Measurements from ENCODE around the gene STIMATE. TPM values are rescaled to one million over a fixed set of nuclear protein-coding genes. Genes with fewer than 3 reads are reported as not detected.
A peak's percentile ranks its signal among the peaks of the same experiment; 100 is the strongest.

Gene STIMATE
- polyA plus RNA-seq, 1 donor from 2014 or later = 14.6 TPM

GRCh38 chr3:52934630-52935530, 37.5 kb upstream of the STIMATE start:
- Histone ChIP-seq H3K4me3 (ENCODE audit: low read length) (no peak overlapping the region), H3K36me3 (ENCODE audit: insufficient read depth, low read length) (no peaks in the 10 kb centered on the region), H3K27ac (ENCODE audit: low read length) (no peak overlapping the region), H2AFZ (ENCODE audit: low read depth, low read length) (no peak overlapping the region), H3K9me2 (ENCODE audit: insufficient read depth, low read length) (no peaks in the 10 kb centered on the region), H4K20me1 (ENCODE audit: insufficient read depth) (no peaks in the 10 kb centered on the region), H3K9me3 (ENCODE audit: low read length) (no peaks in the 10 kb centered on the region), H3K9ac (ENCODE audit: low read length) (no peak overlapping the region), H3K79me2 (replicated peaks; ENCODE audit: insufficient read depth, low read length) (no peaks in the 10 kb centered on the region), H3K27me3 (ENCODE audit: insufficient read depth, low read depth, low read length) (no peaks in the 10 kb centered on the region), H3F3A (ENCODE audit: insufficient read depth, low read length, poor library complexity, severe bottlenecking) (no peaks in the 10 kb centered on the region), H3K4me2 (ENCODE audit: low read length) (no peak overlapping the region)
- TF ChIP-seq REST (IDR thresholded peaks at IDR 0.05; ENCODE audit: borderline replicate concordance) = no peak
- TF ChIP-seq MXI1 (conservative IDR thresholded peaks at IDR 0.05; ENCODE audit: poor library complexity, severe bottlenecking) = no peak
- peak; percentile 73 for TF ChIP-seq SMC3 (conservative IDR thresholded peaks at IDR 0.05; ENCODE audit: poor library complexity)
- TF ChIP-seq, protein P1, sequence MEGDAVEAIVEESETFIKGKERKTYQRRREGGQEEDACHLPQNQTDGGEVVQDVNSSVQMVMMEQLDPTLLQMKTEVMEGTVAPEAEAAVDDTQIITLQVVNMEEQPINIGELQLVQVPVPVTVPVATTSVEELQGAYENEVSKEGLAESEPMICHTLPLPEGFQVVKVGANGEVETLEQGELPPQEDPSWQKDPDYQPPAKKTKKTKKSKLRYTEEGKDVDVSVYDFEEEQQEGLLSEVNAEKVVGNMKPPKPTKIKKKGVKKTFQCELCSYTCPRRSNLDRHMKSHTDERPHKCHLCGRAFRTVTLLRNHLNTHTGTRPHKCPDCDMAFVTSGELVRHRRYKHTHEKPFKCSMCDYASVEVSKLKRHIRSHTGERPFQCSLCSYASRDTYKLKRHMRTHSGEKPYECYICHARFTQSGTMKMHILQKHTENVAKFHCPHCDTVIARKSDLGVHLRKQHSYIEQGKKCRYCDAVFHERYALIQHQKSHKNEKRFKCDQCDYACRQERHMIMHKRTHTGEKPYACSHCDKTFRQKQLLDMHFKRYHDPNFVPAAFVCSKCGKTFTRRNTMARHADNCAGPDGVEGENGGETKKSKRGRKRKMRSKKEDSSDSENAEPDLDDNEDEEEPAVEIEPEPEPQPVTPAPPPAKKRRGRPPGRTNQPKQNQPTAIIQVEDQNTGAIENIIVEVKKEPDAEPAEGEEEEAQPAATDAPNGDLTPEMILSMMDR (IDR thresholded peaks at IDR 0.05; ENCODE audit: poor library complexity, severe bottlenecking) = peak; percentile 79
- no peak for TF ChIP-seq EZH2 (IDR thresholded peaks at IDR 0.05; ENCODE audit: borderline replicate concordance, insufficient read depth, low read length, poor library complexity, severe bottlenecking)
- TF ChIP-seq POLR2AphosphoS5 (IDR thresholded peaks at IDR 0.05) = no peak
- peak; percentile 63 for TF ChIP-seq RAD21 (conservative IDR thresholded peaks at IDR 0.05)
- no peak for TF ChIP-seq TAF1 (IDR thresholded peaks at IDR 0.05; ENCODE audit: low read depth)
- TF ChIP-seq EP300 (conservative IDR thresholded peaks at IDR 0.05; ENCODE audit: poor library complexity, severe bottlenecking) = no peak

DNA sequence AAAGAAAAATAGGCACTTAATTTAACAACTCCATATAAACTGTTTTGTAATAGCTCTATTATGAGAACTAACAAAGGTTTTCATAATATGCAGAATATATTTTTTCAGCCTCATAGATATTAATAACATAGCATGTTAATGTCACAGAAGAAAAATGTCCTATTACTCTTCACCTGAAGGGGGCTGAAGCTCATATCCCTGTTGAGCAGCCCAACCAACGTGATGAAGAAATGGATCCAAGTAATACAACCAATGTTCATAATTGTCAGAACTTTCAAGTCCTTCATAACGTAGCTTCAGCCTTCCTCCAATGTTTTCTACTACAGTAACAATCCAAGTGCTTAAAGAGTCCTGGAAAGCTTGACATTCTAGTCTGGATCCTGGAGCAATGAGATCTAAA, 34.5 kb upstream of the STIMATE start:
- no peaks in the 10 kb centered on the region for H3K9me3 ChIP-seq (ENCODE audit: low read length)
- H3K9me2 ChIP-seq (ENCODE audit: insufficient read depth, low read length) = no peaks in the 10 kb centered on the region
- H3F3A ChIP-seq (ENCODE audit: insufficient read depth, low read length, poor library complexity, severe bottlenecking) = no peaks in the 10 kb centered on the region
- no peaks in the 10 kb centered on the region for H3K27me3 ChIP-seq (ENCODE audit: insufficient read depth, low read depth, low read length)
- H2AFZ ChIP-seq (ENCODE audit: low read depth, low read length) = no peak overlapping the region
- H3K36me3 ChIP-seq (ENCODE audit: insufficient read depth, low read length) = no peaks in the 10 kb centered on the region
- H4K20me1 ChIP-seq (ENCODE audit: insufficient read depth) = no peaks in the 10 kb centered on the region
- H3K4me3 ChIP-seq (ENCODE audit: low read length) = no peak overlapping the region
- no peak overlapping the region for H3K9ac ChIP-seq (ENCODE audit: low read length)
- H3K27ac ChIP-seq (ENCODE audit: low read length) = no peak overlapping the region
- TF ChIP-seq MXI1 (conservative IDR thresholded peaks at IDR 0.05; ENCODE audit: poor library complexity, severe bottlenecking) (no peak), REST (IDR thresholded peaks at IDR 0.05; ENCODE audit: borderline replicate concordance) (no peak), EP300 (conservative IDR thresholded peaks at IDR 0.05; ENCODE audit: poor library complexity, severe bottlenecking) (no peak), EZH2 (IDR thresholded peaks at IDR 0.05; ENCODE audit: borderline replicate concordance, insufficient read depth, low read length, poor library complexity, severe bottlenecking) (no peak), SMC3 (conservative IDR thresholded peaks at IDR 0.05; ENCODE audit: poor library complexity) (no peak), TAF1 (IDR thresholded peaks at IDR 0.05; ENCODE audit: low read depth) (no peak), RAD21 (conservative IDR thresholded peaks at IDR 0.05) (no peak), POLR2AphosphoS5 (IDR thresholded peaks at IDR 0.05) (no peak)
- TF ChIP-seq, protein P1 (IDR thresholded peaks at IDR 0.05; ENCODE audit: poor library complexity, severe bottlenecking) = no peak
- no peaks in the 10 kb centered on the region for H3K79me2 ChIP-seq (replicated peaks; ENCODE audit: insufficient read depth, low read length)
- H3K4me2 ChIP-seq (ENCODE audit: low read length) = no peak overlapping the region

All from neural cell (in vitro differentiated cells).